OCI-LY3 (cell line): ENCODE measurements around the gene TRAF5.

ENCODE experiments used
- H2AFZ ChIP-seq: fragments of 200-600, 300-600 bp; shearing (Covaris generic); 2 replicates; pipeline ENCODE4 v1.6.0; 2014; ENCODE audit warnings: antibody characterized with exemption, low read depth, low read length
- H3K27ac ChIP-seq: fragments of 200-600, 300-600 bp; sonication (generic); 2 replicates; pipeline ENCODE4 v1.5.1; 2014; ENCODE audit warnings: mild to moderate bottlenecking, low read length, moderate library complexity, mixed read lengths
- H3K27me3 ChIP-seq: fragments of 200-600, 300-600 bp; sonication (generic); 2 replicates; pipeline ENCODE4 v1.6.1; 2014; ENCODE audit warnings: low read depth, low read length, mixed read lengths
- H3K36me3 ChIP-seq: fragments of 200-600, 300-600 bp; sonication (generic); replicated peaks from 2 replicates; pipeline ENCODE3; 2014; ENCODE audit warnings: low read depth, low read length, mixed read lengths
- H3K4me1 ChIP-seq: fragments of 300-600, 200-600 bp; sonication (generic); 2 replicates; pipeline ENCODE4 v1.6.1; 2014; ENCODE audit warnings: low read length, mixed read lengths
- H3K4me2 ChIP-seq: fragments of 200-600, 300-600 bp; sonication (generic); 2 replicates; pipeline ENCODE4 v1.6.1; 2014; ENCODE audit warnings: low read length, mixed read lengths
- H3K4me3 ChIP-seq: fragments of 300-600, 200-600 bp; sonication (generic); 2 replicates; pipeline ENCODE4 v1.5.1; 2014; ENCODE audit warnings: antibody characterized with exemption, mild to moderate bottlenecking, low read length, moderate library complexity
- H3K79me2 ChIP-seq: fragments of 300-600, 200-600 bp; shearing (Covaris generic); 2 replicates; pipeline ENCODE4 v1.6.1; 2014; ENCODE audit warnings: mild to moderate bottlenecking, low read length, mixed read lengths
- H3K9ac ChIP-seq: fragments of 300-600, 200-600 bp; shearing (Covaris generic); 2 replicates; pipeline ENCODE4 v1.6.0; 2014; ENCODE audit warnings: mild to moderate bottlenecking, low read length, moderate library complexity
- H3K9me3 ChIP-seq: fragments of 200-600, 300-600 bp; shearing (Covaris generic); 2 replicates; pipeline ENCODE4 v1.6.1; 2014; ENCODE audit warnings: low read length, mixed read lengths; ENCODE audit not compliant: insufficient read depth
- H4K20me1 ChIP-seq: fragments of 200-600, 300-600 bp; sonication (generic); 2 replicates; pipeline ENCODE4 v1.6.1; 2016; ENCODE audit warnings: low read length, mixed read lengths; ENCODE audit not compliant: insufficient read depth
- EZH2phosphoT487 ChIP-seq: fragments of 200-600 bp; shearing (Covaris generic); IDR thresholded peaks from 2 replicates; pipeline ENCODE4 v1.6.1; 2018; ENCODE audit warnings: antibody characterized with exemption, mixed run types, low read depth
- TF ChIP-seq, protein P1 (sequence below): fragments of 200-600, 300-600 bp; sonication (generic); IDR thresholded peaks from 2 replicates; pipeline ENCODE4 v1.5.1; 2014; ENCODE audit warnings: antibody characterized with exemption, low read length, low read depth

TRAF5 gene

DNA sequence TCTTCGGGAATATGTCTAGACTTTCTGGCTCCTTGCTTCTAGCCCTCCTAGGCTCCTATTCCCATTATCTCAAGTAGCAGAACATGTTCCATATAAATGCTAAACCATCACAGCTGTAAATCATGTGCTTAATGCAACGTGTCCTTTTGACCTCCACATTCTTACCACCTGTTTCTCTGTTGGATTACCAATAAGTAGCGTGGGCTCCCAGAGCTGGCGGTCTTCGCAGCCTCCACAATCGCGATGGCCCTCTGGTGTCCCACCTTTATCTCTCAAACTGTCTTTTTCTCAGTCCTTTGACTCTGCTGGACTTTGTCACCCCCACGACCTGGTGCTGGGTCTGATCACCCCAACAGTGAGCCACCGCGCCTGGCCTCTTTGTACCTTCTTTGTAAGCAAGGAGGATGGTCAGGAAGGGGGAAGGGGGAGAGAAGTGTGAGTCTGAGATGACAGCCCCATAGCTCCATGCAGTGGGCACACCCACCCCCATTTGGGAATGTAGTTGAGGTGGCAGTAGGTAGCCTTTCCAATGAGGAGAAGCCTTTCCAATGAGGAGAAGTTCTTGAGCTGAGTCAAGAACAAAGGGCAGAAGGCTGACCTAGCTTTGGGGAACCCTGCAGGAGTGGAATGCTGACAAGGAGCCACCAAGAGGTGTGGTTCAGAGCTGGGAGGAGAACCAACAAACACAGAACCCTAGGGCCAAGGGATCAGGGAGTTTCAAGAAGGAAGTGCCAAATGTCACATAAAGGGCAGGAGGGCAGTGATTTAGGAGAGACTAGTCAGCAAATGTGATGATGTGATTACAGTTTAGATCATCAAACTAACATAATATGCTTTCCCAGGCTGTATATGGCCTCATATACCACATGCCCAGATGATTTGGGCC, 14.2 kb downstream of the TRAF5 start:
- Histone ChIP-seq H3K9me3 (no peaks in the 10 kb centered on the region), H3K27ac (no peak overlapping the region), H3K4me1 (peaks cover 5% of the 10 kb centered on the region), H4K20me1 (peaks cover 88% of the 10 kb centered on the region), H3K36me3 (peaks cover 6% of the 10 kb centered on the region), H3K4me2 (no peak overlapping the region), H3K79me2 (peaks cover 86% of the 10 kb centered on the region), H3K4me3 (no peak overlapping the region), H3K9ac (no peak overlapping the region), H2AFZ (no peak overlapping the region), H3K27me3 (no peaks in the 10 kb centered on the region)
- TF ChIP-seq, protein P1, sequence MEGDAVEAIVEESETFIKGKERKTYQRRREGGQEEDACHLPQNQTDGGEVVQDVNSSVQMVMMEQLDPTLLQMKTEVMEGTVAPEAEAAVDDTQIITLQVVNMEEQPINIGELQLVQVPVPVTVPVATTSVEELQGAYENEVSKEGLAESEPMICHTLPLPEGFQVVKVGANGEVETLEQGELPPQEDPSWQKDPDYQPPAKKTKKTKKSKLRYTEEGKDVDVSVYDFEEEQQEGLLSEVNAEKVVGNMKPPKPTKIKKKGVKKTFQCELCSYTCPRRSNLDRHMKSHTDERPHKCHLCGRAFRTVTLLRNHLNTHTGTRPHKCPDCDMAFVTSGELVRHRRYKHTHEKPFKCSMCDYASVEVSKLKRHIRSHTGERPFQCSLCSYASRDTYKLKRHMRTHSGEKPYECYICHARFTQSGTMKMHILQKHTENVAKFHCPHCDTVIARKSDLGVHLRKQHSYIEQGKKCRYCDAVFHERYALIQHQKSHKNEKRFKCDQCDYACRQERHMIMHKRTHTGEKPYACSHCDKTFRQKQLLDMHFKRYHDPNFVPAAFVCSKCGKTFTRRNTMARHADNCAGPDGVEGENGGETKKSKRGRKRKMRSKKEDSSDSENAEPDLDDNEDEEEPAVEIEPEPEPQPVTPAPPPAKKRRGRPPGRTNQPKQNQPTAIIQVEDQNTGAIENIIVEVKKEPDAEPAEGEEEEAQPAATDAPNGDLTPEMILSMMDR = no peak
- no peak for TF ChIP-seq EZH2phosphoT487

DNA sequence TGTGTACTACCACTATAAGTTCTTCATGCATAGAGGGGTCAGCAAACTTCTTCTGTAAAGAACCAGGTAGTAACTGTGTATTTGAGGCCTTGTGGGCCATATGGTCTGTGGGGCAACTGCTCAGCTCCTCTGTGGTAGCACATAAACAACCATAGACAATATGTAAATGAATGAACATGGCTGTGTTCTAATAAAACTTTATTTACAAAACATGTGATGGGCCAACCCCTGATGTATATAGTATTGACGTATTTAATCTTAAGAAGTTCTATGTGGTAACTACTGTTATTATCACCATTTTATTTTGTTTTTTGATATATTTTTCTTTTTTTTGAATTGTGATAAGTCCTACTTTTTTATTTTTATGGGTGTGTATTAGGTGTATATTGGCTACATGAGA, 15.4 kb downstream of the TRAF5 start:
- peaks cover 6% of the 10 kb centered on the region for H3K36me3 ChIP-seq
- H3K4me1 ChIP-seq = no peaks in the 10 kb centered on the region
- no peaks in the 10 kb centered on the region for H3K27me3 ChIP-seq
- no peak overlapping the region for H3K9ac ChIP-seq
- no peak for TF ChIP-seq EZH2phosphoT487
- TF ChIP-seq, protein P1 = no peak
- peaks cover 78% of the 10 kb centered on the region for H3K79me2 ChIP-seq
- H3K27ac ChIP-seq = no peak overlapping the region
- H2AFZ ChIP-seq = no peak overlapping the region
- H3K4me3 ChIP-seq = no peak overlapping the region
- H3K9me3 ChIP-seq = no peaks in the 10 kb centered on the region
- no peak overlapping the region for H3K4me2 ChIP-seq
- peaks cover 85% of the 10 kb centered on the region for H4K20me1 ChIP-seq

DNA sequence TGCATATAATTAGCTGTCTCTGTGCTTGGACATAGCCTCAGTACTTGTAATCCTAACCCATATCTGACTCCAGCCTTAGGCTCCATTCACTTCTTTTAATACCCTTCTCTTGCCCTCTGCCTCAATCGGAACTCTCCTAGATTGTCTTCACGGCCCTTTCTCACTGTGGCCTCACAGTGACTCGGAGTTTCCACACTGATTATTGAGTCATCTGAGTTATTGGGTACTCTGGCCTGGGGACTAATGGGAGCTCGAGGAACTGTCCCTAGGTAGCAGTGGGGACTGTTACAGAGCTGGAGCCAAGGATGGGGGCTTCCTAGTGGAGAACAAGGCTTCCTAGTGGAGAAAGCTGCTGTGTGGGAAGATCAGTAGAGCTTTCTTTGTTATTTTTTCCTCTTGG, 17.0 kb downstream of the TRAF5 start:
- H3K36me3 ChIP-seq = peaks cover 6% of the 10 kb centered on the region
- TF ChIP-seq, protein P1 = no peak
- TF ChIP-seq EZH2phosphoT487 = no peak
- no peak overlapping the region for H3K4me3 ChIP-seq
- H3K9me3 ChIP-seq = no peaks in the 10 kb centered on the region
- no peak overlapping the region for H3K4me2 ChIP-seq
- no peak overlapping the region for H2AFZ ChIP-seq
- H4K20me1 ChIP-seq = peaks cover 78% of the 10 kb centered on the region
- peaks cover 74% of the 10 kb centered on the region for H3K79me2 ChIP-seq
- no peak overlapping the region for H3K27ac ChIP-seq
- H3K4me1 ChIP-seq = no peaks in the 10 kb centered on the region
- H3K27me3 ChIP-seq = no peaks in the 10 kb centered on the region
- no peak overlapping the region for H3K9ac ChIP-seq

DNA sequence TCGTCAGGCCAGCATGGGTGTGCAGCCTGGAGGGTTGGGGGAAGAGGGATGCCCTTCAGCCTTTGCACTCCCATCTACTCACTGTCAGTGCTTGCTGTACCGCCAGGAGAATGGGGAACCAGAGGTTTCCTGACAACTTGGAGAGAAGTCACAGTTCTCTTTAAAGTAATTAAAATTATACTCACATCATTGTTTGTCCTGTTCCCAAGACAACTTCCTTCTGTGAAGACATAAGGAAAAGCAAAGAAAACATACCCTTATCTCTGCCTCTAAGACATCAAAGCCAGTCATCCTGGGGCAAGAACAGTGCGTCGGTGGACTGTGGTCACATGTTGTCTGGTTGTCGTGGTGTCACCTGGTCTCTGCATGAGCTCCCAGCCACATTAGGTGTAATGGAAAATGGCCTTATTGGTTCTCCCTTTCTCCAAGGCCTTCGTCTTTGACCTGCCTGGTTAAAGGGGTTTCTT, 17.6 kb downstream of the TRAF5 start:
- peaks cover 72% of the 10 kb centered on the region for H4K20me1 ChIP-seq
- no peaks in the 10 kb centered on the region for H3K4me1 ChIP-seq
- peaks cover 4% of the 10 kb centered on the region for H3K36me3 ChIP-seq
- H3K79me2 ChIP-seq = peaks cover 69% of the 10 kb centered on the region
- H3K9me3 ChIP-seq = no peaks in the 10 kb centered on the region
- no peaks in the 10 kb centered on the region for H3K27me3 ChIP-seq
- H3K4me3 ChIP-seq = no peak overlapping the region
- H3K4me2 ChIP-seq = no peak overlapping the region
- H2AFZ ChIP-seq = no peak overlapping the region
- no peak overlapping the region for H3K9ac ChIP-seq
- H3K27ac ChIP-seq = no peak overlapping the region
- no peak for TF ChIP-seq EZH2phosphoT487
- TF ChIP-seq, protein P1 = no peak
